Measurements from ENCODE around the gene RIT1.

The RIT1 gene

DNA sequence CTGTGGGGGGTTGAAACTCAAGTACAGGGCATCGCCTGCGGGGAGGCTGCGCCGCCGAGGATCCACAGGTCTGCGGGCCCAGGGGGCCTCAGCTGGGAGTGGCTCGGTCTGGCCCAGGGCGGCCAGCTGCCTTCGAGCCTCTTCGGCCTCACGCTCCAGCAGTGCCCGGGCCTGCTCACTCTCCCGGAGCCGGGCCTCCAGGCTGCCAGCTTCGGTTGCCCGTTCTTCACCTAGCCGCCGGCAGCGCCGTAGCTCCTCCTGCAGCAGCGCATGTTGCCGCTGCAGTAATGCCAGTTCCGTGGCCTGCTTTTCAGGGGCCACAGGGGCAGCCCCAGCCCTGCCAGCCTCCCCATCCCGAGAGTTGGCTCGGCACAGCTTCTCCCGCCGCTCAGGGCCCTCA is 39.7 kb upstream of the RIT1 start:
- no peak for DNase-seq (ENCODE audit: low read depth)
- no peak overlapping the region for H3K4me3 ChIP-seq (ENCODE audit: low read depth, low read length)
- TF ChIP-seq CTCF (IDR thresholded peaks at IDR 0.05; ENCODE audit: low read depth, low read length, missing control alignments): no peak

DNA sequence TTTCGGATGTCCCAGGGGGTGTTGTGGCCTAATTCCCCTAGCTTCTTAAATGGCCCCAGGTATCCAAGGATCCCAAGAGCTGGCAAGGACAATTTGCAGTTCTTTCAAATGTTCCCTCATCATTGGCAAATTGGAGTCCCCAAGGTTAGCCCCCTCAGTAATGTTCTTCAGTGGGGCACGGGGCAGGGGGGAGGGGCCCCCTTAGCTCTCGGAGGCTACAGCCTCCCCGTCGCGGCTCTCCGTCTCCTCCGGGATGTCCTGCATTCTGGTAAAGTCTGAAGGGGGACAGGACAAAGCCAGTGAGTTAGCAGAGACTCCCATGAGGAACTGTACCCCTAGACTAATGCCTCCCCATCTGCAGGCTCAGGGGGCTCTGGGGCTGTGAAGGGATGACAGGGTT is 36.6 kb upstream of the RIT1 start:
- DNase-seq (ENCODE audit: low read depth): no peak

GRCh38 chr1:155947292-155947691 is 36.1 kb upstream of the RIT1 start:
- H3K4me3 ChIP-seq (ENCODE audit: low read depth, low read length): no peak overlapping the region
- DNase-seq (ENCODE audit: low read depth): no peak

More for the DNA sequence above, 36.6 kb upstream of the RIT1 start:
- no peak overlapping the region for H3K4me3 ChIP-seq (ENCODE audit: low read depth, low read length)
- no peak for TF ChIP-seq CTCF (IDR thresholded peaks at IDR 0.05; ENCODE audit: low read depth, low read length, missing control alignments)

DNA sequence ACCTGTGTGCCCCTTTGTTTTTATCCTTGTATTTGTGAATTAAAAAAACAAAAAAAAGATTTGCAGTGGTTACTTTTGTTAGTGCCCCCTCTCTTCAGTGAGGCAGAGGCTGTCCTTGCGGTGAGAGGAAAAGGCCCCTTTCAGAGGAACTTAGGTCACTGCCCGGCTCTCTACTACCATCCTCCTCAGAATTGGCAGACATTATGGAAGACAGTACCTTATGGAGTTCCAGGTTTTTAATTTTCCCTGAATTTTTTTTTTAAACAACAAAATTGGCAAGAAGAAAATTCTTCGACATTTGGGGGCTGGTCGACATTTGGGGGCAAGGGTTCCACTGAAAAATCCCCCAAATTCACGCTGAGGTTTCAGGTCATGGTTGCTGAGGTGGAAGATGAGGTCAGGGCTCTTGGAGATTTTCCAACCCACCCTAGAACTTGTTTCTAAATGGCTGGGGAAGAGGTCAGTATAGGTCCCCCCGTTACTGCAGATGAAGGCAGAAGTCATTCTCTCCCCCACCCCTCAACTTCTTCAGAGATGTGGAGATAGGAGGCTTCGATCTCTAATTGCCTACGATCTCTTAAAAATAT is 35.6 kb upstream of the RIT1 start:
- no peak for TF ChIP-seq CTCF (IDR thresholded peaks at IDR 0.05; ENCODE audit: low read depth, low read length, missing control alignments)
- no peak overlapping the region for H3K4me3 ChIP-seq (ENCODE audit: low read depth, low read length)
- no peak for DNase-seq (ENCODE audit: low read depth)

More at GRCh38 chr1:155947292-155947691, 36.1 kb upstream of the RIT1 start:
- no peak for TF ChIP-seq CTCF (IDR thresholded peaks at IDR 0.05; ENCODE audit: low read depth, low read length, missing control alignments)

DNA sequence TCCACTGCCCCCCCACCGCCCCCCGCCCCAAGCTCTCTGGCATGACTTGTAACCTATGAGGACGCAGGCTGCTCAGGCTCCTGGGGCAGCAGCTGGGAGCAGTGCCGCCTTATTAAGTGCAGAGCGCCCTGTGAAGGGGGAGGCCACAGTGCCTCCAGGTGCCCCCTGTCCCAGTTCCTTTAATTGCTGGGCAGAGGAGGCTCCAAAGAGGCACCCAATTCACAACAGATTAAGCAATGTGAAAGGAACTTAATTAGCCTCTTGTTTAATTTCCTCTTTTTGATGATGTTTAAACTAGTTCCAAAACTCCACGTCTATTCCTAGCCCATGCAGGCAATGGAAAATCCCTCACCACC is 33.3 kb upstream of the RIT1 start:
- no peak overlapping the region for H3K4me3 ChIP-seq (ENCODE audit: low read depth, low read length)
- TF ChIP-seq CTCF (IDR thresholded peaks at IDR 0.05; ENCODE audit: low read depth, low read length, missing control alignments): no peak
- no peak for DNase-seq (ENCODE audit: low read depth)

DNA sequence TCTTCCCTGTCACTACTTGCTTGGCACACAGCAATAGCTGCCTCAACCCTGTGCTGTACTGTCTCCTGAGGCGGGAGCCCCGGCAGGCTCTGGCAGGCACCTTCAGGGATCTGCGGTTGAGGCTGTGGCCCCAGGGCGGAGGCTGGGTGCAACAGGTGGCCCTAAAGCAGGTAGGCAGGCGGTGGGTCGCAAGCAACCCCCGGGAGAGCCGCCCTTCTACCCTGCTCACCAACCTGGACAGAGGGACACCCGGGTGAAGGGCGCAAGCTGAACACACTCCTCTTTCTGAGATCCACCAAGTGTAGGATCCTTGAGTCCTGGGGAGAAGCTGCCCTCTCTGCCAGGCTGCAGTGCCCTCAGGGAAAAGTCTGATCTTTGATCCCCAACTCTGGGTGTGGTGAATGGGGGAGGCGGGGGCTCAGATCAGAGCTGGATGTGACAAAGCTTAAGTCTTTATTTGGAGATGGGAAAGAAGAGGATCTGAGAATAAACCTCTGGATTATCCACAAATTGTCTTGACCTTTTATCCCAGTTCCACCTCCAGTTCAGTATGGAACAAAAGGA is 31.5 kb upstream of the RIT1 start:
- no peak for TF ChIP-seq CTCF (IDR thresholded peaks at IDR 0.05; ENCODE audit: low read depth, low read length, missing control alignments)
- DNase-seq (ENCODE audit: low read depth): no peak
- no peak overlapping the region for H3K4me3 ChIP-seq (ENCODE audit: low read depth, low read length)

Data from GM12864 (cell line).